Bronchial epithelial cell (primary cell): ENCODE results near the gene RAET1L. TPM values are rescaled to one million over a fixed set of nuclear protein-coding genes. Genes with fewer than 3 reads are reported as not detected.
"Not testable (repeated sequence)": the region's sequence is repeated elsewhere in the genome, so short reads cannot be mapped to it uniquely, and the experiment has no call there.

ENCODE experiments used
- DNase-seq: peaks from one replicate; pipeline ENCODE4 v3.0.0-alpha.2; 2010; ENCODE audit warnings: low read depth
- FAIRE-seq: peaks from 2 replicates; lab custom pipeline; 2011; peaks lifted over from hg19 to GRCh38; lab: Jason Lieb, UNC
- H3K27me3 ChIP-seq: 2 replicates; pipeline ENCODE4 v1.5.1; 2011; ENCODE audit warnings: low read length; ENCODE audit not compliant: control insufficient read depth, insufficient read depth
- H3K36me3 ChIP-seq: 2 replicates; pipeline ENCODE4 v1.5.1; 2011; ENCODE audit warnings: low read length; ENCODE audit not compliant: control insufficient read depth, insufficient read depth
- H3K4me3 ChIP-seq: 2 replicates; pipeline ENCODE4 v1.5.1; 2011; ENCODE audit warnings: mild to moderate bottlenecking, low read depth, low read length, control low read depth
- total RNA-seq: library from RNA; depleted of rRNA; stranded (reverse); fragments of >200 nt; gene quantifications from 2 replicates; pipeline ENCODE4 v1.2.1, GENCODE V29; 2014
- TF ChIP-seq, protein P1 (sequence below): IDR thresholded peaks from 2 replicates; pipeline ENCODE4 v1.5.1; 2011; ENCODE audit warnings: mild to moderate bottlenecking, moderate library complexity, low read length, control low read depth, inconsistent platforms; ENCODE audit not compliant: insufficient read depth, severe bottlenecking

The RAET1L gene
- total RNA-seq, 1 donor from 2014 or later, result 0.79 TPM

DNA sequence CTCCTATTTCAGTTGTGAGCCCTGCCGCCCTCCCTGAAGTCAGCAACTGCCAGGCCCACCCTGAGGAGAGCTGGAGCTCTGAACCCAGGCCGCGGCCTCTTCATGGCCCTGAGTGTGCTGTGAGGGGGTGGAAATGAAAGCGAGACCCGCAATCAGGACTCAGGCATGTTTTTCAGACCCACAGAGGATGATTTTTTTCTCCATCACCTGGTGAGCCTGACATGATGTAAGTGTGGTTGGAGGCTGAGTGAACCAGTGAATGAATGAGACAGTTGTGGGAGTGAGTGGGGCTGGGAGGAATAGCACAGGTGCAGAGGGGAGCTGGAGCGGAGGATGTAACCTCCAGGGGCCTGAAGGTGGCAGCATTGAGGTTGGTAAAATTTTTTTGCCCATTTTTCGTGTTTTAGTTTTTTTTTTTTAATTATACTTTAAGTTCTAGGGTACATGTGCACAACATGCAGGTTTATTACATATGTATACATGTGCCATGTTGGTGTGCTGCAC, 18.3 kb downstream of the RAET1L start:
- DNase-seq (no peak), FAIRE-seq (no peak)
- no peak overlapping the region for H3K4me3 ChIP-seq
- no peaks in the 10 kb centered on the region for H3K27me3 ChIP-seq
- H3K36me3 ChIP-seq, result no peaks in the 10 kb centered on the region
- TF ChIP-seq, protein P1, sequence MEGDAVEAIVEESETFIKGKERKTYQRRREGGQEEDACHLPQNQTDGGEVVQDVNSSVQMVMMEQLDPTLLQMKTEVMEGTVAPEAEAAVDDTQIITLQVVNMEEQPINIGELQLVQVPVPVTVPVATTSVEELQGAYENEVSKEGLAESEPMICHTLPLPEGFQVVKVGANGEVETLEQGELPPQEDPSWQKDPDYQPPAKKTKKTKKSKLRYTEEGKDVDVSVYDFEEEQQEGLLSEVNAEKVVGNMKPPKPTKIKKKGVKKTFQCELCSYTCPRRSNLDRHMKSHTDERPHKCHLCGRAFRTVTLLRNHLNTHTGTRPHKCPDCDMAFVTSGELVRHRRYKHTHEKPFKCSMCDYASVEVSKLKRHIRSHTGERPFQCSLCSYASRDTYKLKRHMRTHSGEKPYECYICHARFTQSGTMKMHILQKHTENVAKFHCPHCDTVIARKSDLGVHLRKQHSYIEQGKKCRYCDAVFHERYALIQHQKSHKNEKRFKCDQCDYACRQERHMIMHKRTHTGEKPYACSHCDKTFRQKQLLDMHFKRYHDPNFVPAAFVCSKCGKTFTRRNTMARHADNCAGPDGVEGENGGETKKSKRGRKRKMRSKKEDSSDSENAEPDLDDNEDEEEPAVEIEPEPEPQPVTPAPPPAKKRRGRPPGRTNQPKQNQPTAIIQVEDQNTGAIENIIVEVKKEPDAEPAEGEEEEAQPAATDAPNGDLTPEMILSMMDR, result peak; percentile 42

DNA sequence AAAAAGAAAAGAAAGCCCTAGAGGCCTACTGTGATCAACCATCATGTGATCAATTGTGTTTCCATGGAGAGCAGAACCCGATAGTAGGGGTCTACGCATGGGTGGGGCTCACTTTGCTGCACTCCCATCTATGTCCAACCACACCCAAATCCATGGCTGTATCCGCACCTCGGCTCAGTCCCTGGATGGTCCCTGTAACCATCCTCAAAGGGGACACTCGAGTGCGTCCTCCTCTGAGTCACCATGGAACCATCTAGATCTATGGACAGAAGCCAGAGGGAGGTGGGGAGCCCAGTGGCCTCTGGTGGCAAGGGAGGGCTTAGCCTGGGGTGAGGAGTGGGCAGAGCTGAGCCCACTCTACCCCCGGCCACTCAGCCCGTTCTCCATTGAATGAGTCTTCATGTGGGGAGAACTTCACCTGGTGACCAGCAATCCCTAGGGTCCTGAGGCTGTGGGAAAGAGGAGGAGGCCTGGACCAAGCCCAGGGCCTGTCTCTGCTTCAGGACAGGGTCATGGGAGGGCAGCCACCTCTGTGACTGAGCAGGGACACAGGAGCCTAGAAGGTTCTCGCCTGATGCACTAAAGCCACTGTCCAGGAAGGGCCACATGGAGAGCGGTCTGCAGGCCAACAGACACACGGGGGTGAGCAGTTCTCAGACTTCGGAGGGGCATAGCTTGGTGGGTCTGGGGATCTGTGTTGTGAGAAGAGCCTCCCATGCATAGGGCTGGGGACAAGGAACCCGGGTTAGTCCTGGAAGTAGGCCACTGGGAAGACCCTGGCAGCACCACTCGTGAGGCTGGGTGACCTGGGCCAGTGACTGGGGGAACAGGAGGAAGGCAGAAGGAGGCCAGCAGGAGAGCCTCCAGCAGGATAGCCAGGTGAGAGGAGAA, 19.3 kb downstream of the RAET1L start:
- FAIRE-seq, result no peak
- H3K27me3 ChIP-seq, result no peaks in the 10 kb centered on the region

DNA sequence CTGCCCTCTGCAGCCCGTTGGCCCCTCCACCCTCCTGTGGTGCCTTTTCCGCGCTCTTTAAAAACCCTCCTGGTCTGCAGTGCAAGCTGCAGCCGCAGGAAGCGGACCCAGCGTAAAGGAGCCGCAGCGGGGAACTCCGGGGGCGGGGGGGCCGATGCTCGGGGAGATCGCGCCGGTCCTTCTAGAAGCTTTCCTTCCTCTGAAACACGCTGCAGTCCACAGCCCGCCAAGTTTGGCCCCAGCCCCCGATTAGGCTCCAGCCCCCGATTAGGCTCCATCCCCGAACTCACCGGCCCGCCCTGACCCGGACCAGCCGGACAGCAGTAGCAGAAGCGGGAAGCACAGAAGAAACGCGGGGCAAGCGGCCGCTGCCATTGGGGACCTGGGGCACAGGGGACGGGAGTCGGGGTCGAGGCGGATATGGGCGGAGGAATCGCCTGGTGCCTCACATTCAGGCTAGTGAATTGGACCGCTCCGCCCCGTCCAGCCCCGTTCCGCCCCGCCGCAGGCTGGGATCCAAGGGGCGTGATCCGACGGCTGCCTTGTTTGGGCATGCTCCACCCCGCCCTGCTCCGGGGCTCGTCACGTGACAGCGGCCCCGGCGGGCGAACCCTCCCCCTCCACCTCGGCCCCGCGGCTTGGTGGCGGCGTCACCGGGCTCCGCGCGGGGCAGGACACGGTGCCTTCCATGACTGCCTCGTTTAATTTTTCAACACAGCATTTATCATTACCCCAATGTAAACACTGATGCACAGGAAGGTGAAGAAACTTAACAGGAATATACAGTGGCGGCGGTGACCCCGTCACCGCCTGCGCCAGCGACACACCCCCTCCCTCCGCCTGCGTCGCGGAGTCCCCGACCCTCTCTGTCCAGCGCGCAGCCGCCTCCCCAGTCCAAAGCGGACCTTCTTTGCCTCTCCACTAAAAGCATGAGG, 20.3 kb downstream of the RAET1L start:
- Histone ChIP-seq H3K4me3 (peak overlapping the region; percentile 55), H3K36me3 (no peaks in the 10 kb centered on the region), H3K27me3 (no peaks in the 10 kb centered on the region)
- TF ChIP-seq, protein P1, result no peak
- peak; percentile 76 for DNase-seq
- FAIRE-seq, result no peak

More for the DNA sequence above, 19.3 kb downstream of the RAET1L start:
- TF ChIP-seq, protein P1, result no peak
- no peak for DNase-seq
- Histone ChIP-seq H3K36me3 (no peaks in the 10 kb centered on the region), H3K4me3 (peak overlapping the region; percentile 55)

DNA sequence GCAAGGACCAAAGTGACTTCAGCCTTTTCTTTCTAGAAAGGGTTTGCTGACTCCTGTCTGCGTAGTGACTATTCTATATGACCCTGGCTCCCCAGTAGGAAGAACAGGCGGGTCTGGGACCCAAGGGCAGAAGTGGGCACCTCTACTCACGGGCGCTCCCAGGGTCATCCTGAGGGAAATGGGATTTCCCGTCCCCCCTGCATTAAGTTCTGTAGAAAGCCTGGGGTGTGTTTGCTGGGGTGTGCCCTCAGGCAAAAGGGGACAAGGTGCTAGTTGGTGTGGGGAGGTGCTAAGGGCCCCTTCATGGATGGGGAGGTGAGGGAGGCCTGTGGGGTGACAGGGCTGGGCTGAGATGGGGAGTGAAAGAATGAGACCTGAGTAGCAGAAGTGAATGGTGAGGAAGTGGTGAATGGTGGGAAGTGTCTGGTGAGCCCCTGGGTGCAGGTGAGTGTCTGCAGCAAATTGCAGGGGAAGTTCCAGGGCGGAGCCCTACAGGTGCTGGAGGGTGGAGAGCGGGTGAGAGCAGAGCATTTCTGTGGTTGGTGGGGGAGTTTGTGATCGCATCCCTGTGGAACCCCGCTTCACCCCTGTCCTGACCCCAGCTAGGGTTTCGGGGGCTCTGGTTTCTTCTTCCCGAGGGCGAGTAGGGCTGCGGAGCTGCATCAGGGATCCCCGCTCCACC, 21.1 kb downstream of the RAET1L start:
- TF ChIP-seq, protein P1, result no peak
- H3K36me3 ChIP-seq, result no peaks in the 10 kb centered on the region
- H3K27me3 ChIP-seq, result no peaks in the 10 kb centered on the region
- FAIRE-seq (no peak), DNase-seq (no peak)
- peak overlapping the region; percentile 55 for H3K4me3 ChIP-seq

DNA sequence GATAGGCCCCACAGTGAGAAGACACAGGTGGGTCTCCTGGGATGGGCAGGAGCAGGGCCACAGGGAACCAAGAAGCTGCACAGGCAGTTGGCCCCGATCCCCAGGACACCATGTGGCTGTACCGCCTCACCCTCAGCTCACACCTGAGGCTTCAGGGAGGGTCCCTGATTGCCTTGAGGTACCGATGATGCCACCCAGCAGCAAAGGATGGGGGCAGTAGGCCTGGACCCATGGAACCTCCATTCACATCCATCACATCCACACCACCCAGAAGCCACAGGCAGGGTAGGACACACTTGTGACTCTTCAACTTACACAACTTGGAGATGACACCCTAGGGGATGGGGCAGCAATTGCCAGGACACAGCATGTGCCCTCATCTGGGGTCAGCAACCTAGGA, 21.7 kb downstream of the RAET1L start:
- H3K36me3 ChIP-seq, DNase-seq, H3K4me3 ChIP-seq, H3K27me3 ChIP-seq: not testable (repeated sequence)
- FAIRE-seq, result peak; percentile 97
